ENCODE data around the gene NLE1. TPM values are rescaled to one million over a fixed set of nuclear protein-coding genes. Genes with fewer than 3 reads are reported as not detected.

The NLE1 gene
- total and polyA plus RNA-seq, 2 of the 8 experiments (the other 6 are each of a cell fraction or from before 2014, with no cell fraction given), result 50.4 to 51.5 TPM

- Histone ChIP-seq H3K14ac (ENCODE audit: insufficient read length) (no peak overlapping the region), H3K79me2 (ENCODE audit: control insufficient read depth in 1 of 2, insufficient read depth in 2 of 2, low read length in 2 of 2) (no peaks in the 10 kb centered on the region), H2AFZ (ENCODE audit: low read length) (no peak overlapping the region), H3K4me2 (ENCODE audit: insufficient read depth in 1 of 2, low read depth in 2 of 2, low read length in 2 of 2) (no peak overlapping the region), H3K36me3 (ENCODE audit: control insufficient read depth in 2 of 4, insufficient read depth in 4 of 4, low read length in 3 of 4) (no peaks in the 10 kb centered on the region), H4K91ac (replicated peaks; ENCODE audit: insufficient read length, low read length) (no peak overlapping the region), H3K56ac (replicated peaks; ENCODE audit: insufficient read length, low read depth, low read length) (no peak overlapping the region), H3K23me2 (ENCODE audit: low read depth, low read length) (no peaks in the 10 kb centered on the region), H3K27me3 (replicated peaks in 1 of 4; ENCODE audit: control insufficient read depth in 3 of 4, extremely low read depth in 1 of 4, insufficient read depth in 3 of 4, low read length in 3 of 4) (no peaks in the 10 kb centered on the region), H2BK5ac (ENCODE audit: low read depth, low read length) (no peak overlapping the region), H3K9me3 (ENCODE audit: insufficient read depth in 2 of 2, low read depth in 1 of 2, low read length in 1 of 2) (no peaks in the 10 kb centered on the region), H2BK120ac (replicated peaks; ENCODE audit: low read depth, low read length) (no peak overlapping the region), H3K79me1 (ENCODE audit: low read depth, low read length) (no peaks in the 10 kb centered on the region; the same call in 1 of the 2 replicates), H3K18ac (ENCODE audit: extremely low read depth, low read length) (no peak overlapping the region), H4K5ac (ENCODE audit: insufficient read length, low read depth, low read length) (no peak overlapping the region), H2BK15ac (ENCODE audit: low read length) (no peak overlapping the region), H4K20me1 (replicated peaks in 1 of 2; ENCODE audit: control insufficient read depth in 1 of 2, insufficient read depth in 2 of 2, low read length in 2 of 2) (peaks cover 0 to 2% of the 10 kb centered on the region in 2 experiments), H4K8ac (ENCODE audit: extremely low read depth, insufficient read depth, low read length) (no peak overlapping the region), H3K27ac (ENCODE audit: low read depth, low read length) (no peak overlapping the region), H3K4me1 (replicated peaks in 1 of 4; ENCODE audit: control insufficient read depth in 3 of 4, insufficient read depth in 4 of 4, low read length in 3 of 4) (no peaks in the 10 kb centered on the region), H2AK5ac (ENCODE audit: low read depth, low read length) (no peak overlapping the region), H3K4me3 (ENCODE audit: extremely low read depth in 1 of 4, insufficient read depth in 2 of 4, low read depth in 3 of 4, low read length in 4 of 4) (no peak overlapping the region), H3K23ac (ENCODE audit: insufficient read length) (no peak overlapping the region), H2BK20ac (ENCODE audit: low read length) (no peak overlapping the region), H2BK12ac (ENCODE audit: low read depth, low read length) (no peak overlapping the region), H3K9ac (replicated peaks in 1 of 4; ENCODE audit: extremely low read depth in 1 of 4, low read depth in 3 of 4, low read length in 3 of 4) (no peak overlapping the region), H3K4ac (replicated peaks; ENCODE audit: insufficient read length, low read depth, low read length) (no peak overlapping the region)
- DNase-seq (ENCODE audit: low read depth in 1 of 2, low spot score in 2 of 2), result no peak
- POLR2A ChIA-PET (ENCODE audit: partially characterized antibody), result interaction anchor here (1.1 kb wide), 1 partner anchor 95 kb away, joined by 3 read pairs; no protein-coding TSS in a partner anchor
- CTCF ChIA-PET (ENCODE audit: partially characterized antibody), result interaction anchor here (0.6 to 0.9 kb wide), 2 partner anchors 9 to 216 kb away, joined by 3 read pairs; no protein-coding TSS in a partner anchor
- FAIRE-seq, result no peak
- 92% methylated on average over 7 of the region's 7 CpGs; no CpG with 5 or more reads in 1 of the 2 experiments for WGBS, 2 experiments (ENCODE audit: extremely low coverage in 1 of 2, insufficient coverage in 1 of 2, insufficient read length in 1 of 2, insufficient replicate concordance in 2 of 2, low coverage in 1 of 2, low lambda C conversion rate in 2 of 2, missing lambda C conversion rate in 1 of 2)
- no peak for TF ChIP-seq JUN (IDR thresholded peaks at IDR 0.05; ENCODE audit: low read depth, low read length)
- TF ChIP-seq CHD1 (IDR thresholded peaks at IDR 0.05; ENCODE audit: low read depth, low read length), result no peak
- TF ChIP-seq CREB1 (IDR thresholded peaks at IDR 0.05), result no peak
- TF ChIP-seq TBP (IDR thresholded peaks at IDR 0.05; ENCODE audit: low read depth, low read length), result no peak
- TF ChIP-seq BCL11A (IDR thresholded peaks at IDR 0.05; ENCODE audit: low read depth in 2 of 2, low read length in 2 of 2), result no peak
- no peak for TF ChIP-seq CBX5 (IDR thresholded peaks at IDR 0.05; ENCODE audit: low read depth, low read length)
- no peak for TF ChIP-seq JUND (IDR thresholded peaks at IDR 0.05; ENCODE audit: low read length)
- TF ChIP-seq BACH1 (IDR thresholded peaks at IDR 0.05; ENCODE audit: low read length), result no peak
- no peak for TF ChIP-seq GABPA (IDR thresholded peaks at IDR 0.05; ENCODE audit: borderline replicate concordance, insufficient read depth, low read length)
- TF ChIP-seq EZH2 (IDR thresholded peaks at IDR 0.05; ENCODE audit: low read depth, low read length, severe bottlenecking), result no peak
- no peak for TF ChIP-seq PHF8 (conservative IDR thresholded peaks at IDR 0.05; ENCODE audit: low read depth, low read length)
- TF ChIP-seq CEBPB (IDR thresholded peaks at IDR 0.05; ENCODE audit: low read depth, low read length), result no peak
- no peak for TF ChIP-seq SP1 (IDR thresholded peaks at IDR 0.05; ENCODE audit: low read depth, low read length)
- no peak for TF ChIP-seq ASH2L (IDR thresholded peaks at IDR 0.05; ENCODE audit: low read length)
- no peak for TF ChIP-seq TAF7 (optimal IDR thresholded peaks at IDR 0.05; ENCODE audit: borderline replicate concordance, low read depth, low read length)
- TF ChIP-seq YY1 (IDR thresholded peaks at IDR 0.05; ENCODE audit: low read depth, low read length), result no peak
These were observed 21.8 kb upstream of the NLE1 start for GRCh38 chr17:35163886-35164285.
